Epithelial cell of esophagus (primary cell): ENCODE data around the gene SOX3.

Experiments used
- DNase-seq: peaks from one replicate; pipeline ENCODE4 v3.0.0; 2010; ENCODE audit warnings: low read depth
- H3K4me3 ChIP-seq: 2 replicates; pipeline ENCODE4 v1.5.1; 2011; ENCODE audit warnings: mild to moderate bottlenecking, low read length, control low read depth
- CTCF ChIP-seq: IDR thresholded peaks from 2 replicates; pipeline ENCODE4 v1.5.1; 2011; ENCODE audit warnings: low read depth, mild to moderate bottlenecking, low read length, control low read depth, inconsistent platforms; ENCODE audit not compliant: insufficient read depth; ENCODE audit errors: missing control alignments

Gene SOX3

GRCh38 chrX:140514554-140514953, 9.7 kb upstream of the SOX3 start:
- TF ChIP-seq CTCF, result no peak
- no peak overlapping the region for H3K4me3 ChIP-seq
- no peak for DNase-seq

- H3K4me3 ChIP-seq, result no peak overlapping the region
- no peak for DNase-seq
- TF ChIP-seq CTCF, result no peak
Measured at GRCh38 chrX:140510895-140511295, 6.0 kb upstream of the SOX3 start.

GRCh38 chrX:140510306-140510676, 5.4 kb upstream of the SOX3 start:
- TF ChIP-seq CTCF, result no peak
- H3K4me3 ChIP-seq, result no peak overlapping the region
- no peak for DNase-seq

- H3K4me3 ChIP-seq, result no peak overlapping the region
- DNase-seq, result no peak
- no peak for TF ChIP-seq CTCF
Measured at GRCh38 chrX:140509468-140510305, 4.8 kb upstream of the SOX3 start.

- no peak for DNase-seq
- TF ChIP-seq CTCF, result no peak
- no peak overlapping the region for H3K4me3 ChIP-seq
Measured at GRCh38 chrX:140508958-140509357, 4.1 kb upstream of the SOX3 start.

- TF ChIP-seq CTCF, result no peak
Measured at GRCh38 chrX:140507982-140508305, 3.1 kb upstream of the SOX3 start.

More at GRCh38 chrX:140507982-140508305, 3.1 kb upstream of the SOX3 start:
- no peak overlapping the region for H3K4me3 ChIP-seq
- no peak for DNase-seq
